BJ (cell line): ENCODE results near the gene CIB2. TPM values are rescaled to one million over a fixed set of nuclear protein-coding genes. Genes with fewer than 3 reads are reported as not detected.

Experiments used
- CTCF ChIA-PET: fragments of 350-600 bp; formaldehyde crosslinking; extraction: SDS; loops from one replicate; lab custom pipeline; 2021; ENCODE audit warnings: antibody characterized with exemption, inconsistent platforms; lab: Yijun Ruan, JAX
- POLR2A ChIA-PET: fragments of 300-600 bp; sonication (Branson Sonifier 250); formaldehyde crosslinking; extraction: SDS; loops from one replicate; lab custom pipeline; 2021; ENCODE audit warnings: antibody characterized with exemption; lab: Charles Lee
- DNase-seq: peaks from one replicate; pipeline ENCODE4 v3.0.0-alpha.2; 2011; ENCODE audit warnings: low read depth
- H3K27me3 ChIP-seq: 2 replicates; pipeline ENCODE4 v1.6.0; 2011; ENCODE audit warnings: low read length; ENCODE audit not compliant: control insufficient read depth, insufficient read depth
- H3K36me3 ChIP-seq: 2 replicates; pipeline ENCODE4 v1.5.1; 2011; ENCODE audit warnings: low read length; ENCODE audit not compliant: control insufficient read depth, insufficient read depth
- H3K4me3 ChIP-seq: 2 replicates; pipeline ENCODE4 v1.5.1; 2011; ENCODE audit warnings: low read depth, mild to moderate bottlenecking, control low read depth, low read length
- polyA plus RNA-seq: library from polyadenylated mRNA; depleted of rRNA; stranded (reverse); fragments of >200 nt; gene quantifications from 2 replicates; pipeline ENCODE4 v1.2.3, GENCODE V29; 2011
- TF ChIP-seq, protein P1 (sequence below): IDR thresholded peaks from 2 replicates; pipeline ENCODE4 v1.5.1; 2011; ENCODE audit warnings: low read depth, mild to moderate bottlenecking, control low read depth, inconsistent platforms, low read length, moderate library complexity; ENCODE audit not compliant: insufficient read depth

The CIB2 gene
- polyA plus RNA-seq, 1 experiment: 7.4 TPM

DNA sequence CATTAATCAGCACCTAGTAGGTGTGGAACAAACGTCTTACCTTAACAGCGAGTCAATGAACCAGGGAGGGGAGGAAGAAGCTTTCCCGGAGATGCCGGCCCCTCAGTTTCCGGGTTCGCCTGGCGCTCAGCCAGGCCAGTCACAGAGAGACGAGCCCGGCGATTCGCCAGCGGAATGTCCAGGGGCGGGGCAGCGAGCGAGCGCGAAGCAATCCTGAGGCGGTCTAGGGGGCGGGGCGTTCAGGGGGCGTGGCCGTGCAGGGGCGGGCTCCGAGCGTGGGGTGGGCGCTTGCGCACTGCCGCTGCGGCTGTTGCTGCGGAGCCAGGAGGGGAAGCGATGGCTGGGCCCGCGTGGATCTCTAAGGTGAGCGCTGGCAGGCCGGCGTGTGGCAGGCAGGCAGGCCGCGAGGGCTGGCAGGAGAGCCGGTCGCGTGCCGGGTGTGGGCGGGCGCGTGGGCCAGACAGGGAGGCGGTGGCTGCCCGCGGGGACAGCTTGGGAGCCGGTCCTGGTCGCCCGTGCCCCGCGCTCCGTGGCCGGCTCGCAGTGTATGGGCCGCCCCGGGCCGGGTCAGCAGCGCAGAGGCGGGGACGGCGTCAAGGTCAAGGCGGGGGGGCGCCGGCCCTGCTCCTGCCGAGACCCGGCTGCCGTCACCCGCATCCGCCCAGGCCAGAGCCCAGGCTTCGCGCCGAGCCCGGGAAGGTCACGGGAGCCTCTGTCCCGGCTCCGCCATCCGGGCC, 18.0 kb upstream of the CIB2 start, which contains the start of gene IDH3A:
Gene IDH3A (plus strand): TSS at position 295 of the 737 bp plus-strand sequence. CDS start 42 bp downstream, at position 337.
- peak within 1 kb of the TSS; percentile 63 for H3K4me3 ChIP-seq
- TF ChIP-seq, protein P1, sequence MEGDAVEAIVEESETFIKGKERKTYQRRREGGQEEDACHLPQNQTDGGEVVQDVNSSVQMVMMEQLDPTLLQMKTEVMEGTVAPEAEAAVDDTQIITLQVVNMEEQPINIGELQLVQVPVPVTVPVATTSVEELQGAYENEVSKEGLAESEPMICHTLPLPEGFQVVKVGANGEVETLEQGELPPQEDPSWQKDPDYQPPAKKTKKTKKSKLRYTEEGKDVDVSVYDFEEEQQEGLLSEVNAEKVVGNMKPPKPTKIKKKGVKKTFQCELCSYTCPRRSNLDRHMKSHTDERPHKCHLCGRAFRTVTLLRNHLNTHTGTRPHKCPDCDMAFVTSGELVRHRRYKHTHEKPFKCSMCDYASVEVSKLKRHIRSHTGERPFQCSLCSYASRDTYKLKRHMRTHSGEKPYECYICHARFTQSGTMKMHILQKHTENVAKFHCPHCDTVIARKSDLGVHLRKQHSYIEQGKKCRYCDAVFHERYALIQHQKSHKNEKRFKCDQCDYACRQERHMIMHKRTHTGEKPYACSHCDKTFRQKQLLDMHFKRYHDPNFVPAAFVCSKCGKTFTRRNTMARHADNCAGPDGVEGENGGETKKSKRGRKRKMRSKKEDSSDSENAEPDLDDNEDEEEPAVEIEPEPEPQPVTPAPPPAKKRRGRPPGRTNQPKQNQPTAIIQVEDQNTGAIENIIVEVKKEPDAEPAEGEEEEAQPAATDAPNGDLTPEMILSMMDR: no peak
- peak; percentile 59 for DNase-seq
- ChIA-PET POLR2A (interaction anchor here (0.7 kb wide), 1 partner anchor 64 kb away, joined by 14 read pairs; no protein-coding TSS in a partner anchor), CTCF (interaction anchor here (2.6 to 4.4 kb wide), 2 partner anchors 11 to 18 kb away, joined by 11 to 22 read pairs; partner anchors contain the start of gene CIB2)
- H3K36me3 ChIP-seq: no peaks in the 10 kb centered on the region
- no peaks in the 10 kb centered on the region for H3K27me3 ChIP-seq

- DNase-seq: no peak
- H3K4me3 ChIP-seq: peak overlapping the region; percentile 51
- ChIA-PET POLR2A (interaction anchor here (0.7 kb wide), 1 partner anchor 64 kb away, joined by 14 read pairs; no protein-coding TSS in a partner anchor), CTCF (interaction anchor here (2.6 to 4.4 kb wide), 2 partner anchors 10 to 17 kb away, joined by 11 to 22 read pairs; partner anchors contain the start of gene CIB2)
- no peaks in the 10 kb centered on the region for H3K36me3 ChIP-seq
- TF ChIP-seq, protein P1: no peak
- H3K27me3 ChIP-seq: no peaks in the 10 kb centered on the region
Measured at GRCh38 chr15:78148392-78149067, 17.3 kb upstream of the CIB2 start.

DNA sequence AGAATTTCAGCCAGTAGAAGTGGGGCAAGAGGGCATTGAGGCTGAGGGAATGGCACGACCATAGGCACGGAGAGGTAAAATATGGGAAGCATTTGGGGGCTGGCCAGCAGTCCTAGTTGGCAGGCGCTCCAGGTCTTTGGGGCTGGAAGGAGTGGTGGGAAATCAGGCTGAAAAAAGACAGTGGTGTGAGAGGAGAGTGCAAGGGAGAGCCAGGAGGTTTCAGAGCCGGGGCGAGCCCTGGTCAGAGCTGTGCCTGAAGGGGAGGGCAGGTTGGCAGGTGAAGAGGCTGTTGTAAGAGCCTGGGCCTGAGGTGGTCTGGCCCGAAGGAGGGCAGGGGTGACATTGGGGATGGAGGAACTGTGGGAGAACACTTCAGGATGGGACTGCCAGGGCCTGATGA, 16.3 kb upstream of the CIB2 start:
- DNase-seq: no peak
- CTCF ChIA-PET: interaction anchor here (2.6 to 4.4 kb wide), 2 partner anchors 9 to 16 kb away, joined by 11 to 22 read pairs; partner anchors contain the start of gene CIB2
- Histone ChIP-seq H3K4me3 (no peak overlapping the region), H3K36me3 (no peaks in the 10 kb centered on the region), H3K27me3 (no peaks in the 10 kb centered on the region)
- TF ChIP-seq, protein P1: no peak
- POLR2A ChIA-PET: no interaction called here

GRCh38 chr15:78146425-78147154, 15.3 kb upstream of the CIB2 start:
- CTCF ChIA-PET: interaction anchor here (2.6 to 4.4 kb wide), 2 partner anchors 8 to 15 kb away, joined by 11 to 22 read pairs; partner anchors contain the start of gene CIB2
- TF ChIP-seq, protein P1: no peak
- no peaks in the 10 kb centered on the region for H3K27me3 ChIP-seq
- no peaks in the 10 kb centered on the region for H3K36me3 ChIP-seq
- H3K4me3 ChIP-seq: no peak overlapping the region
- POLR2A ChIA-PET: no interaction called here
- no peak for DNase-seq
